Activated CD8-positive, alpha-beta memory T cell treated with anti-CD3 and anti-CD28 coated beads, Interleukin-2, amount 50 U/mL, for 1 hour (primary cell): ENCODE results near the gene CCDC33.

ENCODE experiments used
- DNase-seq: peaks from one replicate; pipeline ENCODE4 v3.0.0-alpha.2; 2020; ENCODE audit errors: extremely low read depth

The CCDC33 gene

DNA sequence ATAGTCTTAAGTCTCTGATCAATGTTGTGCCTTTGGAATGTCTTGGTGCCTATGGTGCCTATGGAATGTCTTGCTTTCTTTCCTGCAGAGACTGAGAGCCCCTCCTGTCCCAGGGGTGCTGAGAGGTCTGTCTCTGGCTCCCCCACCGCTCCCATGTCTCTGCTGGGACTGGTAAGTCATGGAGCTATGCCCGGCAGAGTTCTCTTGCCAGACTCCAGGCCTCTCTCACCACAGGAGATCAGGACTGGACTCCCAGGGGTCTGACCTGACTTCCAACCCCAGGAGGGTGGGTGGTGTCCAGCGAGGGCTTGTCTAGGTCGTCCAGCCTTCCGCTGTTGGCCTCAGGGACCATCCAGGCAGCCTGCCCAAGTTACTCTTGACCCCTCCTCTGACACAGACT is 145.4 kb downstream of the CCDC33 start:
- DNase-seq, result no peak

DNA sequence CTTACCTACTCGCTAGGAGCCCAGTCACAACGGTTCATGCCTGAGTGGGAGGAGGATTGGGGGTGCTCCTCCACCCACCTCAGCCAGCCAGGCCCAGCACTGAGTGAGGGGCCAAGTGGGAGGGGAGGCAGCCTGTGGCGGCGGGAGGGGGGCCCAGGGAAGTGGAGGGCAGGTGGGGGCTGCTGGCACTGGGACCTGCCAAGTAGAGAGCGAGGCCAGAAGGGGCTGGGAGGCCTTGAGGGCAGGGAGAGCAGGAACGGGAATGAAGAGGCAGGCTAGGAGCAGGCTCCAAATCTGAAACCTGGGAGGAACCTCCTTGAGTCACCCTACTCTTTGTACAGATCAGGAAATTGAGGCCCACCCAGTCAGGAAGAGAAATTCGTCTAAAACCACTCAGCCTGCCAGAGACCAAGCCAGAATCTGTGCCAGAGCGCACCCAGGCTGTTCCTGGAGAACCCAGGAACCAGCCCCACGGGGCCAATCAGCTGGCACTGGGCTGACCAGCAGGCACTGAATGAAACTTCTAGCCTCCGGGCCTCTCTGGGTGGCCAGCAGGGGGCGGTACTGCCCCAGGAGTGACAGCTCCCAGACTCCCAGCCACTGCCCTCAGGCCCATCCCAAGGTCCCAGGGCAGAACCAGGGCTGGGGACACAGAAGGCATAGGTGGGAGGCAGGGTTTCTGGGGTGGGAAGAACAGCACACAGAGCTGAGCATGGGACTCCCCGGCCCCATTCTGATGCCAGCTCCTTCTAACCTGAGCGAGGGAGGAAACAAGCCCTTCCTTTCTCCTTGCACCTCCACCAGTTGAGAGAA is 146.1 kb downstream of the CCDC33 start:
- no peak for DNase-seq

GRCh38 chr15:74383286-74383685 is 147.2 kb downstream of the CCDC33 start:
- no peak for DNase-seq

- peak; percentile 50 for DNase-seq
Observed at GRCh38 chr15:74383695-74384565, 147.8 kb downstream of the CCDC33 start.

GRCh38 chr15:74384566-74384880 is 148.4 kb downstream of the CCDC33 start:
- no peak for DNase-seq

DNA sequence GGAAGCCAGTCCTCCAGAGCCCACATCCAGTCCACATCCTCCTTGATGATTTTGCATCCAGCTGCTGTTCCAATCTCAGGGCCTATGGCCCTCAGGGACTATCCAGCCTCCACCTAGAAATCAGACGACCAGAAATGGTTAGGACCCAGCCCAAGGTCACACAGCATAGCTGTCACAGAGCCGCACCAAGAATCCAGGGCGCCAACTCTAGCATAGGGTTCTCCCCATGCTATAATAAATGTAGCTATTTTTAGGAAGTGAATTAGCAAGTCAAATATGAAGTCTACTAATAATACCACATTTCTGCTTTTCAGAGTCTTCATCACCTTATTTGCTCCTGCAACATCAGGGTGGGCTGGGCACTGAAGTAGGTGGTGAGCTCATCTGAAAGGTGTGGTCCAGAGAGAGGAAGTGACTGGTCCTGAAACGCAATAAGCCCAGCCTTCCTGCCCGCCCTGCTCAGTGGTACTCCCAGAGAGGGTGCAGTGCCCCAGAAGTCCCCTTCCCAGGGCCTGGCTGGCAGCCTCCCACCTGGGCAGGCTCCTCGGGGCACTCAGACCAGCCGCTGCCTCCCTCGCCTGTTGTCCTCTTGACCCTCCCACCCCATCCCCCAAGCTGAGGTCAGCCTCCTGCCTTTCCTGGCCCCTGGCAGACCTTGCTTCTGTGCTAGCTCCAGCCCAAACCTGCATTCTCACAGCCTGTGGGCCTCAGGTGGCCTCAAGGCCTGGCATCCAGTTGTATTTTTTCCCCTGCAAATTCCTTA is 148.9 kb downstream of the CCDC33 start:
- DNase-seq, result peak; percentile 49

GRCh38 chr15:74385733-74386132 is 149.6 kb downstream of the CCDC33 start:
- DNase-seq, result no peak
